HG03469 (cell line): ENCODE measurements around the gene TGFB1.
A peak's percentile ranks its signal among the peaks of the same experiment; 100 is the strongest.
"Not testable (repeated sequence)": the region's sequence is repeated elsewhere in the genome, so short reads cannot be mapped to it uniquely, and the experiment has no call there.

Experiments
- ATAC-seq: cut with Tn5 transposase; IDR thresholded peaks from one replicate; pipeline ENCODE4 v1.9.1; 2021; ENCODE audit warnings: mild to moderate bottlenecking, moderate library complexity, moderate number of reproducible peaks; ENCODE audit not compliant: unreplicated experiment

The TGFB1 gene

DNA sequence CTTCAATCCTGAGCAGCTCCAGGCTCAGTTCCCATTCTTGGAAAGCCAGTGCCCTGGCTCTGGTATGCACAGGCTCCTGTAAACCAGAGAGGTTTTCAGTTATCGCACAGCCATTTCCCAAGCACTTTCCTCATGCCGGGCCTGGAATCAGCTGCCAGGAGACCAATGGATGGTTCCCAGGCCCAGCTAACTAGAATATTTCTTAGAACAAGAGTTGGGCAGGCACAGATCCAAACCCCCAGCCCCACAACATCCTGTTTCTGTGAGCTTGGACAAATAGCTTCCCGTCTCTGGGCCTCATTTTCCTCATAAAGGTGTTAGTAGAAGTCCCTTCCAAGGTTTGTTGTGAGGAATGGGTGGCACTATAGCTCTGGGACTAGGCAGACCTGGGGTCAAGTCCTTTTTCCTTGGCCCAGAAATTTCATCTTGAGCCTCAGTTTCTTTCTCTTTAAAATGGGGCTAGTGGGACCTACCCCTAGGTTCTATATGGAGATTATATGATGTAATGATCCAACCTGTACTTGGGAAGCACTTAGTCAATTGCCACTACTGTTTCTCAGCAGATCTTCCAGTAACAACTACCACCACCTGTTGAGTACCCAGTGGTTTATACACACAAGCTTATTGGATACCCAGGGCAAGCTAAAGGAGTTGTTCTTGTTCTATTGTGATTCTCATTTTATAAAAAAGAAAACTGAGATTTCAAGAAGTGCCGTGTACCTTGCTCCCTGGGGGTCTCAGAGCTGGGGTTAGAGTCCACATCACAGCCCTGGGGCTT, 48.8 kb downstream of the TGFB1 start:
- ATAC-seq = no peak

DNA sequence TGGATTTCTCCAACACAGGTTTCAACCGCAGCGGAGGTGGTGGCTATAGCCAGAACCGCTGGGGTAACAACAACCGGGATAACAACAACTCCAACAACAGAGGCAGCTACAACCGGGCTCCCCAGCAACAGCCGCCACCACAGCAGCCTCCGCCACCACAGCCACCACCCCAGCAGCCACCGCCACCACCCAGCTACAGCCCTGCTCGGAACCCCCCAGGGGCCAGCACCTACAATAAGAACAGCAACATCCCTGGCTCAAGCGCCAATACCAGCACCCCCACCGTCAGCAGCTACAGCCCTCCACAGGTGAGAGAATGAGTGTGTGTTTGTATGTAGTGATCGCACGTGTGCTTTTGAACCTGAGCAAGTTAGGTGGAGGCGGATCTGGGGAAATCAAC, 49.8 kb downstream of the TGFB1 start:
- ATAC-seq = no peak

DNA sequence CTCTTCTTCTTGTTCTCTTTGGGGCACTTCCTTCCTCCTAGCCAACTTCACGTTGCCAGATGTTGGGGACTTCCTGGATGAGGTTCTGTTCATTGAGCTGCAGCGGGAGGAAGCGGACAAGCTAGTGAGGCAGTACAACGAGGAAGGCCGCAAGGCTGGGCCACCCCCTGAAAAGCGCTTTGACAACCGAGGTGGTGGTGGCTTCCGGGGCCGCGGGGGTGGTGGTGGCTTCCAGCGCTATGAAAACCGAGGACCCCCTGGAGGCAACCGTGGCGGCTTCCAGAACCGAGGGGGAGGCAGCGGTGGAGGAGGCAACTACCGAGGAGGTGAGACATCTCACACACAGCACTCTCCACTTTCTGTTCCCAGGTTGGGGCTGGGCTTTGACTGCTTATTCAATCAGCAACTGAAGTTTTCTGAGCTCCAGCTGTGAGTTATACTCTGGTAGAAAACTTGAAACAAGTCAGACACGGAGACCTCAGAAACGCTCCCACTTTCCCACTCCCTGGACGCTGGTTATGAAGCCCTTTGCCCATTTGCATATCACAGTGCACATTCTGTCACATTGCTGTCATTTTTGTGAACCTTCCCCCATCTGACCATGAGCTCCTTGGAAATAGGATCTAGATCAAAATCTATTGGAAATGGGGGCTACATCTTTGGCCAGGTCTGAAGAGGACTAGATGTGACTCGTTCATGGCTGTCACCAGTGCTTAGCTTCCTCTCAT, 50.9 kb downstream of the TGFB1 start:
- no peak for ATAC-seq

DNA sequence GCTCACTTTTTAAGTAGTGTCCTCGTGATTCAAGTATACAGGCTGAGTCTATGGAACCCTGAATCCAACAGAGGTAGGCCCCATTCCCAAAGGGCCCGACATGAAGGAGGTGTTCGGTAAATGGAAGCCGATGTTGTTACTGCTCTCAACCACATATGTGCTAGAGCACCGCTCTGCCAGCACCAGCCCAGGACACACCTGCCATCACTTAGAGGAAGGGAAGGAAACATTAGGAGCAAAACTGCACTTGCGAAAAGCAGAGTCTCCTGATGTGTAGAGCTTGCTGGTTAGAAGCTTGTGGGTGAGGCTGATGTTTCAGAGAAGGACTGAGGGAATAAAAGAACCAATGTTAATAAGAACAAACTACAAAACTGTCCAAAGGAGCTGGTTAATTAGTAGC, 53.2 kb downstream of the TGFB1 start:
- no peak for ATAC-seq

DNA sequence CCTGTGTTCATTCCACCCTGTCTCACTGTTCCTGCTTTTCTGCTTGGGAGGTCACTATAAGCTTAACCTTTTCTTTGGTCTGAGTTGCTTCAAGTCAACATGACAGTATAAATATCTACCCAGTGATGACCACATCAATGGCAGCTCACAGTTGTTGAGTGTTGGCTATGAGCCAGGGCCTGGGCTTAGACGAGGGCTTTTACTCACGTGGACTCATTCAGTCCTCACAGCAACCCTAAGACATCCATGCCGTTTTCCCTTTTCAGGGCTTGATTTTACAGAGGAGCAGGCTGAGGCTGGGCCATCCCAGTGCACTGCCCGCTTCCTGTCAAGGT, 54.0 kb downstream of the TGFB1 start:
- ATAC-seq = no peak

DNA sequence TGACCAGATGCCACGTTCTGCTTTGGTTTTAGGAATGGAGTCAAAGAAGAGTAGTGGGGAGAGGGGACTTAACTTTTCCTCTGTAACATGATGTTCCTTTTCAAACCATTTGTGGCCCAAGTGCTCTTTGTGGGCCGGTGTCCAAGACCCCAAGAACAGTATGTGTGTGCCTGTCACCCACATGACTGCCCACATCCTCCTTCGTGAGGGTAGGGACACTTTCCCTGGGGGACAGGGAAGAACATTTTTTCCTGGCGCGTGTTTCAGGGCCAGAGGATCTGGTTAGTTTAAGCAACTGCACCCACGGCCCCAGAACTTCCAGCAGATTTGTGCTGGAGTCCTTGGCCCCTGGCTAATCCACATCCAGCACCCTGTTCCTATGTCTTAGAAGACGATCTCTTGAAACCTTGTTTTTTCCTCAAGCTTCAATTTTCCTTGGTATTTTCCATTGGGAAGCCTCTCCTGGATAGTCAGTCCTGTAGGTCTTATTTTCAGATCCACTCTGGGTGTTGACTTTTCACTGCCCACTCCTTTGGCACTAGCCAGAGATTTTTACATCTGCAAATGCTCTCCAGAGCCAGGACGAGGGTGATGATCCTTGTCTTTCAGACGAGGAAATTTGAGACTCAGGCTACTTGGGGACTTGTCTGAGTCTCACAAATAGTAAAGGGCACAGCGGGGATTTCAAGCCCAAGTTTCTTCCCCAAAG, 54.5 kb downstream of the TGFB1 start:
- ATAC-seq = no peak

DNA sequence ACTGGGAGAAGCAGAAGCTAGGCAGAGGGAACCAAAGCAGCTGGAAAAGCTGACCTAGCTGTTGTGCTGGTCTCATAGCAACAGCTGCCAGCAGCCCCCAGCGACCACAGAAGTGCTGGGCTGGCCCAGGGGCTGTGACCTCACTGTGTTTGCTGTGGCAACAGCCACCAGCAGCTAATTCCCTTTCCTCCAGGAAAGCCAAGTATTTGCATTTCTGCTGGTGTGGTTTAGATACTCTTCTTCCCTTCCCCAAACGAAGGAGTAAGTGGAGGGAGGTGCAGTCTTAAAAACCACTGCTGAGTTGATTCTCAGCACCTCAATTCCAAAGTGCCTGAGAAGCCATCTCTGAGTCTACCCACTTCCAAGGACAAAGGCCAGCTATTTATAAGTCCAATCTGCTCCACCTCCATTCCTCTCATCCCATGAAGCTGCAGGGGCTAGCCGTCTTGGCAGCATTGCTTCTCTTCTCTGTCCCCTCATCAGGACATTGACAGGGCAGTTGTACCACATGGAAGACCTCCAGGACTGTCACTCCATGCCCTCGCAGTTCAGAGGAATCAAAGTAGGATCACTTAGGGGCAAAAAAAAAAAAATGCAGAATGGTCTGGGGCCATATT, 55.3 kb downstream of the TGFB1 start:
- ATAC-seq = no peak

DNA sequence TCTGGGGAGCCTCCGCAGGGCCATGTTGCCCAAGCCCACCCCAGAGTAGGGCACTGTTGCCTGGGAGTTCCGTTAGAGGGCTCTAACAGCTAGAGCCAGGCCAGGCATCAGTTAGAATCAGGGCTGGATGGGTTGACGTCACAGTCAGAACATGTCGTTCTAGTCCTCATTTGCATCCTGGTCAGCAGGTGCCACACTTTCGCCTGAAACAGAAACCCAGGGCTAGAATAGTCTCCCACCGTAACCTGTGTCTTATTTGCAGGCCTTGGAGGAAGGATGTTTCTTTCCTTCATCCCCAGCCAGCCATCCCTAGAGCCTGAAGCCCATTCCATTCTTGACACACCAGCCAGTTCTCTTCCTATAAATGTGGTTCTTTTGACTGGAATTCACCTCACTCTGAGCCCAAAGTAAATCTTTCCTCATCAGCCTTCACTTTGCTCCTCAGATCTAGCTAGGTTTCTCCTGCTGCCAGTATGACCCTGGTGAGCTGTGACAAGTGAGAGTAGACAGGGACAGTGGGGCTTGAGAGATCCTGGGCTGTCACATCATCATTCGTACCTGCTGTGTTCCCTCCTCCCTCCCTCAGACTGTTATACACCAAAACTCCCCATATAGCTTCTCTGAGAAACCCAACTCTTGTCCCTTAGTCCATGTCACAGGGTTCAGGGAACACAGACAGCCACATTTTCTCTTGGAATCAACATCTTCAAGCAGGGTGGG, 55.9 kb downstream of the TGFB1 start:
- ATAC-seq = peak; percentile 56

DNA sequence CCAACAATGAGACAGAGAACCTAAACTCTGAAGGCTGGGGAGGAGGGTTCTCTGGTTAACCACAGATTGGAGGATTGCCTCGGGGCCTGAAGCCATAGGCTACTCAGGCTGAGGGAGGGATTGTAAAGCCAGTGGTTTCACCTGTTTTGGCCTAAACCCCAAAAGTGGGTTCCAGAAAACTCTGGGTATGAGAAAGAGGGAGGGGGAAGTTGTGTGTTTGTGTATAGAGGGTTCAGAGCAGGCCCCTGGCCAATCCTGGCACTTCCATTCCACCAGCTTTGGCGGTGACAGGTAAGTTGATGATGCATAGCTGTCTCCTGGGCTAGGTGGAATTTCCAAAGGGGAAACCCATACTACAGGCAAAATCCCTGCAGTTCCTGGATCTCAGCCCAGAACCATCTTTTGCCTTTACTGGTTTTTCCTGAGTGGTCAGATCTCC, 57.3 kb downstream of the TGFB1 start:
- no peak for ATAC-seq

DNA sequence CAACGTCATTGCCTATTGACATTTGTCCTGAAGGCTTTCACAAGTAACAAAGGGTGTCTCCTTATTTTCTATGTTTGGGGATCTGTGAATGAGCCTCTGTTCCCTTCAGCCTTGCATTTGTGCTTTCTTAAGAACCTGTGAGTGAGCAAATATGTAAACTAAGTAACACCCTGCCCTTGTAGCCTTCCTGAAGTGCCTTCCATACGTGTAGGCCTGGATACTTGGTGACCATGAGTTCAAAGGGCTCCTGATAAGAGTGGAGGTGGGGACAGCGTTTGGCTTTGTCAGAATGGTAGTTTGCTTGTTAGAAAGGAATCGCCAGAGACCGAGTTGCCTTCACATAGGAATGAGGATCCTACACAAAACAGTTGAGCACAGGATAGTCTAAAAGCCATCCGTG, 58.2 kb downstream of the TGFB1 start:
- no peak for ATAC-seq

DNA sequence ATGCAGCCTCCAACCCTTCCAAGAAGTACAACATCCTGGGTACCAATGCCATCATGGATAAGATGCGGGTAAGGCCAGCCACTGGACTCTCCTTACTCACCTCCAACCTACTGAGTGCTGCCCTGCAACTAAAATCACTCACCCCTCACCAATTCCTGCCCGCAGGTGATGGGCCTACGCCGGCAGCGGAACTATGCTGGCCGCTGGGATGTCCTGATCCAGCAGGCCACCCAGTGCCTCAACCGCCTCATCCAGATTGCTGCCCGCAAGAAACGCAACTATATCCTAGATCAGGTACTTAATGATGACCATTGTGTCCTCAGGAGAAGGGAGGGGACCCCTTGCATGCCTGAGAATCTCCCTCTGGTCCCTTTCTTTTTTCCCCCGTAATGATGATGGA, 59.3 kb downstream of the TGFB1 start:
- ATAC-seq = no peak

DNA sequence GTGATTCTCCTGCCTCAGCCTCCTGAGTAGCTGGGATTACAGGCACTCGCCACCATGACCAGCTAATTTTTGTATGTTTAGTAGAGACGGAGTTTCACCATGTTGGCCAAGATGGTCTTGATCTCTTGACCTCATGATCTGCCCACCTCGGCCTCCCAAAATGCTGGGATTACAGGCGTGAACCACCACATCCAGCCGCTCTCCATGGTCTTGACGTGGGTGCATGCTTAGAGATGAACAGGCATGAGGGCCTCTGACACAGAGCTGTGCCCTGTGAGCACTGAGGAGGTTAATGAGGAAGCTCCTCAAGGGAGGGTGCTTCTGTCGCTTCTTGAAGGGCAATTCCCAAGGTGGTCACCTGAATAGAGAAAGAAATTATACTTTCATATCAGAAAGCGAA, 63.9 kb downstream of the TGFB1 start:
- ATAC-seq = not testable (repeated sequence)

DNA sequence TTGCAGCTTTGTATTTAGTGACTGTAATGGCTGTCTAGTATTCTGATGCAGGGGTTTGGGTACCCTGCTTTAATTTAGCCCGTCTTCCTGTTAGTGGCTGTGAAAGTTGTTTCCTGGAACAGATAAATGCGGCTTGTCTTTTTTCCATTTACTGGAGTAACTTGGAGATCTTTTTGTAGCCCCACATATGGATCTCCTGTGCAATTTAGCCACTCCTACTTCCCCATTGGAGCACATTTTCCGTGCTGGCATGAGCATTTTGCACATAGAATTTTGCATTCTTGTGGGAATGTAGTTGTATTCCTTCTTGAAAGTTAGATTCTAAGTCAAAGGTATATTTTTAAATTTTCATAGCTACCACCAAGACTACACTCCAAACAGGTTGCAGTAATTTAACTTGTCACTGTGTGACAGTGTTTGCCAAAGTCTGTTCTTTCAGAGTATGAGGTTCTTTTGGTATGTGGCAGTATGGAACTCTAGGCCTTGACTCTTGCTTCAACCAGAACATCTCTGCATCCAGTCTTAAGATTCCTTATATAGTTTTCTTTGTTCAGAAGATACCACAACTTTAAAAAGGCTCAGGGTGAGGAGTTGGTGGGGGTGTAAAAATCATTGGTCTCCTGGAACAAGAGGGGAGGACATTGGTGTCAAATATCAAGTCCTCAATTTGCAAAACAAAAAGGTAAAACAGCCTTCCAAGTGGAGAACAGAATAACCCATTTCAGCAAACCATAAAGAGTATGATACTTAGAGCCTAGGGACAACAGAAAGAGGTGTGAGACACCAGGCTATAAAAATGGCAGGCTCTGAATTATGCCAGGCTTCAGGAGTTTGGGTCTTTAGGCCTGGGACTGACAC, 64.8 kb downstream of the TGFB1 start:
- no peak for ATAC-seq
